Endometrial microvascular endothelial cells (primary cell): ENCODE results near the gene GRK5. TPM values are rescaled to one million over a fixed set of nuclear protein-coding genes. Genes with fewer than 3 reads are reported as not detected.

Source experiments
- in situ Hi-C: cut with HindIII; loops from 2 replicates; pipeline ENCODE4 v1.10.0; 2017; ENCODE audit warnings: low sequenced_read_pairs, low pct_unique_long_range_greater_than_20kb; ENCODE audit errors: inconsistent ontology term
- total RNA-seq: library from RNA; depleted of rRNA; stranded (reverse); fragments of >200 nt; gene quantifications from one replicate; pipeline ENCODE4 v1.2.3, GENCODE V29; 2015; ENCODE audit errors: inconsistent ontology term

The GRK5 gene
- total RNA-seq, 1 donor from 2014 or later: 24.7 TPM

- in situ Hi-C loops: no loop called here
Measured at GRCh38 chr10:119489991-119490326, 282.6 kb downstream of the GRK5 start.

GRCh38 chr10:119491966-119492757 lies 284.8 kb downstream of the GRK5 start:
- in situ Hi-C loops: no loop called here

DNA sequence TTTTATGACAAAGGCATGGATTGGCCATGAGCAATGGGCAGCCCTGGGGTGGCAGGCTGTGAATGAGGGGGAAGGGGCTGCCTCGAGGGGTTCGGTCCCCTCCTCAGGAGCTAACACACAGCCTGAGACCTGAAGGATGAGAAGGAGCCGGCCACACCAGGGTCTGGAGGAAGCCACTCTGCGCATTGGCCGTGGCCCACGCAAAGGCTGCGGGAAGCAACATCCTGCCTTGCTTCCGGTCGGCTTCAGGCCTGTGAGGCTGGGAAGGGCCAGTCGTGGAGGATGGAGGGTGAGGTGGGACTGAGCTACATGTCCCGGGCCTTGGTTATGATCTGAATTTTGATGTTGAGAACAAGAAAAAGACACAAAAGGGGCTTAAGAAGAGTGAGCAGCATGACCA lies 285.8 kb downstream of the GRK5 start:
- in situ Hi-C loops: no loop called here

GRCh38 chr10:119494236-119495020 lies 287.1 kb downstream of the GRK5 start:
- in situ Hi-C loops: no loop called here

- in situ Hi-C loops: no loop called here
Measured at GRCh38 chr10:119495021-119495505, 287.7 kb downstream of the GRK5 start.

- in situ Hi-C loops: no loop called here
Measured at GRCh38 chr10:119495545-119495944, 288.2 kb downstream of the GRK5 start.

DNA sequence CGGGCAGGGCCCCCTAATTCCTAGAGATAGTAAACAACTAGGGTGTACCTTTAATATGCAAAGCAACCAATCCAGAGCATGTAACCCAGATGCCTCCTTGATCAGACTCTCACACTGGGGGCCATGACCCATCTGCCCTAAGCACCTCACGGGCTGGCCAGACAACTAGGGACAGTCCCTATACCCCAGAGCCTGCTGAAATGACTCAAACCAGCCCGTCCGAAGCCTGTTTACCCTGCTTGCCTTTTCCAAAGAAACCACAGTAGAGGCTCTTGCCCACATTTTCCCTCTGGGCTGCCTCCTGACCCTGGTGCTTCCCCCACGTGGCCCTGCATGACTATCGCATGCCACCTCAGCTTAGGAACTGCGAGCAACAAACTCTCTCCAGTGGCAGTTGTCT lies 288.9 kb downstream of the GRK5 start:
- in situ Hi-C loops: no loop called here

DNA sequence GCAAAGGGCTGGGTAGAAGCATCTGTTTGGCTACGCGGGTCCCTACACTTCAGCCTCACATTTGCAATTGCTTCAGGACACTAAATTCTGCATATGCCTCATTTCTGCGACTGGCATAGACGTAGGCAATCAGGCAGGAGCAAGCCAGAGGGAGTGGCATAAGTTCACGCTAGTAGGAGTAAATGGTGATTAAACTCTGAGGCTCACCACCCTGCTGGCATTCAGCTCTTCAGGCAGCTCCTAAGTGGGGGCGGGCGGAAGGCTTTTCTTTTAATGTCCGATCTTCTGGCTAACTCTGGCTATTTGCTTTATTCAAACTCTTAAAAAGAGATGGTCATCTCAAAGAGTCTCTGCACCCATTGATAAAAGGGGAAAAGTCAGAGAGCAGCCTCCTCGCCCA lies 289.9 kb downstream of the GRK5 start:
- in situ Hi-C loops: no loop called here

- in situ Hi-C loops: no loop called here
Measured at GRCh38 chr10:119498889-119499676, 291.7 kb downstream of the GRK5 start.

- in situ Hi-C loops: no loop called here
Measured at GRCh38 chr10:119499677-119500002, 292.3 kb downstream of the GRK5 start.

- in situ Hi-C loops: no loop called here
Measured at GRCh38 chr10:119500123-119500795, 292.9 kb downstream of the GRK5 start.

GRCh38 chr10:119500821-119501220 lies 293.4 kb downstream of the GRK5 start:
- in situ Hi-C loops: no loop called here

GRCh38 chr10:119501690-119502089 lies 294.3 kb downstream of the GRK5 start:
- in situ Hi-C loops: no loop called here

DNA sequence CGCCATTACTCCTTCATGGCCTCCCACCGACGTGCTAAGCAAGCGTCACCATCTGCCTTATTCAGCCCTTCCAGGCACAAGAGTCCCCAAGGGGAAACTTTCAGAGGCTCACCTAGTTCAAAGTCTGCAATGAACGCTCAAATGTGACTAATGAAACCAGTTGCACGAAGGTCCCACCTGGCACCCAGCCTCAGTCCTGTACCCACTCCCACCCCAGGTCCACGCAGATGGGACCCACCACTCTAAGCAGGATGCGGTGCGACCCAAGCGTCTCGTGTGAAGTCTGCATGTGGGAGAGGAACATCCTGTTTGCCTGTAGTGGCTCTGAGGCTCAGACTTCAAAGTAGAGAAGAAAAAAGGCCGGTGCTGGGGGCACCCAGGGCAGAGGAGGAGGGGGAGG lies 294.8 kb downstream of the GRK5 start:
- in situ Hi-C loops: no loop called here

DNA sequence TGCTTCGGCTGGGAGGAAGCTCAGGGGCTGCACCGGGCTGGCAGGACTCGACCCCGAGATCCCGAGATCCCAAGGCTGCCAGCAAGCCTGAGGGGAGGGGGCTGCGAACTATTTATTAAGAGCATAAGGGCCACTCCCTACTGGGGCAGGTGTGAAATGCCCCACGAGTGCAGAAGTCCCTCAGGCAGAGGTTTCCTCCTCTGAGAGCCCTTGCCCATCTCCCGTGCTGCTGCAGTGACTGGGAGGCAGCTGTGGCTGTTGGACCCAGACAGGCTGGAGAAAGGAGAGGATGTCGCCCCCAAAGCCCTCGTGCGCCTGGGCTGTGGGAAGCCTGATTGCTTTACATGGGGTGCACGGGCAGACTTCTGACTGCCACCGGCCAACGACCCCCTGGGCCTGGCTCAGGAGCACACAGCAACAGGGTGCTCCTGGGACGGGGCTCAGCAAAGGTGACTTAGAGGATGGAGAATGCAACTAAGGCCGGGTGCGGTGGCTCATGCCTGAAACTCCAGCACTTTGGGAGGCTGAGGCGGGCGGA lies 295.3 kb downstream of the GRK5 start:
- in situ Hi-C loops: no loop called here

DNA sequence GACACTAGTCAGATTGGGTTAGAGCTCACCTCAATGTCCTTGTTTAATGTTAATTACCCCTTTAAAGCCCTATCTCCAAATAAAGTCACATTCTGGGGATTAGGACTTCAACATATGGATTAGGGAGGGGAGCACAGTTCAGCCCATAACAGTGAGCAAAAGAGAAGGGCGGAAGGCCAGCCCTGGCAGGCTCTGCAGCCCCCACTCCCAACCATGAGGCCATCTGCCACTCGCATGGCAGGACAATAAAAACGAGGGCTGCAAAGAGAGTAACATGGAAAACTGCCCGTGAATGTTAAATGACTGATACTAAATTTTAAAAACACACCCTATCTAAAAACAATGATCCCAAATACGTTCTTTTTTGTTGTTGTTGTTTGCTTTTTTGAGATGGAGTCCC lies 296.4 kb downstream of the GRK5 start:
- in situ Hi-C loops: no loop called here

DNA sequence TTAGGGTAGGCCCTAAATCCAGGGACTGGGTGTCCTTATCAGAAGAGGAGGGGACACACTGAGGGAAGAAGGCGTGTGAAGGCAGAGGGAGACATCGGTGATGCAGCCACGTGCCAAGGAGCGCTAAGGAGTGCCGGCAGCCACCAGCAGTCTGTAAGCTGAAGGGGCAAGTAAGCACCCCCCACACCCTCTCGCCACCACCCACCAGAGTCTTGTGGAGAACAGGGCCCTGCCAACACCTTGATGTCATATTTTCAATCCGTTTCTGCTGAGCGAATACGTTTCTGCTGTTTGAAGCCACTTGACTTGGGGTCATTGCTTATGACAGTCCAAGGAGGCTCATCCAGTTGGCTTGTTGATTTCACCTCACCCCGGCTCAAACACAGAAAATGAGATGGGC lies 297.3 kb downstream of the GRK5 start:
- in situ Hi-C loops: no loop called here

- in situ Hi-C loops: no loop called here
Measured at GRCh38 chr10:119505131-119505551, 297.8 kb downstream of the GRK5 start.
